ENCODE data around the gene SMYD2. TPM values are rescaled to one million over a fixed set of nuclear protein-coding genes. Genes with fewer than 3 reads are reported as not detected.

Gene SMYD2
- total RNA-seq, 4 donors from 2014 or later = 25.3 to 30.7 (median 27.8) TPM

DNA sequence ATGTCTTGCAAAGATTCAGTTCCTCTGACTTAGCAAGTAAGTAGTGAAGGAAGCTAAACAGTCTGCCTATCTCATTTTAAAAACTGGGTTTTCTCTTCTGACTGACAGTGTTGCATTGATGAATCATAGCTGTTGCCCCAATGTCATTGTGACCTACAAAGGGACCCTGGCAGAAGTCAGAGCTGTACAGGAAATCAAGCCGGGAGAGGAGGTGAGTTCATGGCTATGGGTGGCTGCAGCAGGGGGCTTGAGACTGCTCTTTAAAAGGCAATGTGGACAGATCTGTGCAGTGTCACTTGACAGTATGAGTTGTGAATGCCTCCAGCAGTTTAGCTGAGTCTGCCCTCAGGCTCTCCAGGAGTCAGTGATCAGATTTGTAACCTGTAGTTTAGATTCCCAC is 46.6 kb downstream of the SMYD2 start:
- peaks cover 5% of the 10 kb centered on the region for H3K36me3 ChIP-seq
- WGBS = 58% methylated on average over 1 of the region's 1 CpG
- no peak for DNase-seq (ENCODE audit: low spot score in 2 of 2)
- H3K9me3 ChIP-seq = no peaks in the 10 kb centered on the region
- TF ChIP-seq POLR2AphosphoS5 (IDR thresholded peaks at IDR 0.05) (no peak), EP300 (IDR thresholded peaks at IDR 0.05) (no peak), POLR2A (IDR thresholded peaks at IDR 0.05) (no peak)
- TF ChIP-seq, protein P1, sequence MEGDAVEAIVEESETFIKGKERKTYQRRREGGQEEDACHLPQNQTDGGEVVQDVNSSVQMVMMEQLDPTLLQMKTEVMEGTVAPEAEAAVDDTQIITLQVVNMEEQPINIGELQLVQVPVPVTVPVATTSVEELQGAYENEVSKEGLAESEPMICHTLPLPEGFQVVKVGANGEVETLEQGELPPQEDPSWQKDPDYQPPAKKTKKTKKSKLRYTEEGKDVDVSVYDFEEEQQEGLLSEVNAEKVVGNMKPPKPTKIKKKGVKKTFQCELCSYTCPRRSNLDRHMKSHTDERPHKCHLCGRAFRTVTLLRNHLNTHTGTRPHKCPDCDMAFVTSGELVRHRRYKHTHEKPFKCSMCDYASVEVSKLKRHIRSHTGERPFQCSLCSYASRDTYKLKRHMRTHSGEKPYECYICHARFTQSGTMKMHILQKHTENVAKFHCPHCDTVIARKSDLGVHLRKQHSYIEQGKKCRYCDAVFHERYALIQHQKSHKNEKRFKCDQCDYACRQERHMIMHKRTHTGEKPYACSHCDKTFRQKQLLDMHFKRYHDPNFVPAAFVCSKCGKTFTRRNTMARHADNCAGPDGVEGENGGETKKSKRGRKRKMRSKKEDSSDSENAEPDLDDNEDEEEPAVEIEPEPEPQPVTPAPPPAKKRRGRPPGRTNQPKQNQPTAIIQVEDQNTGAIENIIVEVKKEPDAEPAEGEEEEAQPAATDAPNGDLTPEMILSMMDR (IDR thresholded peaks at IDR 0.05) = no peak
- no peaks in the 10 kb centered on the region for H3K27me3 ChIP-seq
- H3K4me3 ChIP-seq = no peak overlapping the region
- H3K27ac ChIP-seq = no peak overlapping the region
- peaks cover 32% of the 10 kb centered on the region for H3K4me1 ChIP-seq

DNA sequence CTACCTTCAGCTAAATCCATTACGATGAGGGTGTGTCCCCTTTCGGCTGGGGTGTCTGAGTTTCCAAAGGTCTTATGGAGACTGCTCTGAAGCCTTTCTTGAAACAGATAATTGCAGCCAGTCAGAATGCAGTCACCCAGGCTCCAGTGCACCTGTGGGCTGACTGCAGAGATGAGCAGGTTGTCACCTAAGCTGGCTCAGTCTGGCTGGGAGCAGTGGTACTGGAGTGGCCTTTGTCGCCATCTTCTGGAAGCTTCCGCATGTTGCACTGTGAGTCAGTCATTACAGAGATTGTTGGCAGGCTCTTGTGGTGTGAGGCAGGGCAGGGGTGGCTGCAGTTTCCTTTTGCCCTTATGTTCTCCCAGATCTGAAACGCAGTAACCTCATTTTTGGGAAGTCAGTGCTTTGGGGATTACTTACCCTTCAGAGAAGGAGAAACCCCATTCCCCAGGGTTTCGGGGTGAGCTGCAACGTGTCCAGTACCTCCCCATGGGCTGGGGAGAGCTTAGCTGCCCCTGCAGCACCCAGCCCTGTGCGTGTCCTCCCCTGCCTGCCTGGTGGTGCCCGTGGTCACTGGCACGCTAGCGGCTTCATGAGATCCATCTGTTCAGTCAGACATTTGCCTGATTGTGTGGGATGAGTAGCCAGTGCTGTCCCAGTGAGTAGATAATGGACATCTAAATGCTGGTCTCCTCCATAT is 48.0 kb downstream of the SMYD2 start:
- Histone ChIP-seq H3K27me3 (no peaks in the 10 kb centered on the region), H3K4me3 (no peak overlapping the region), H3K9me3 (no peaks in the 10 kb centered on the region), H3K27ac (no peak overlapping the region), H3K4me1 (peaks cover 40% of the 10 kb centered on the region), H3K36me3 (peaks cover 5% of the 10 kb centered on the region)
- 75% methylated on average over 2 of the region's 11 CpGs for WGBS
- peak; percentile 84 to 88 for DNase-seq (ENCODE audit: low spot score in 2 of 2)
- TF ChIP-seq POLR2AphosphoS5 (IDR thresholded peaks at IDR 0.05) (no peak), EP300 (IDR thresholded peaks at IDR 0.05) (no peak)
- TF ChIP-seq, protein P1 (IDR thresholded peaks at IDR 0.05) = peak; percentile 84 to 85

DNA sequence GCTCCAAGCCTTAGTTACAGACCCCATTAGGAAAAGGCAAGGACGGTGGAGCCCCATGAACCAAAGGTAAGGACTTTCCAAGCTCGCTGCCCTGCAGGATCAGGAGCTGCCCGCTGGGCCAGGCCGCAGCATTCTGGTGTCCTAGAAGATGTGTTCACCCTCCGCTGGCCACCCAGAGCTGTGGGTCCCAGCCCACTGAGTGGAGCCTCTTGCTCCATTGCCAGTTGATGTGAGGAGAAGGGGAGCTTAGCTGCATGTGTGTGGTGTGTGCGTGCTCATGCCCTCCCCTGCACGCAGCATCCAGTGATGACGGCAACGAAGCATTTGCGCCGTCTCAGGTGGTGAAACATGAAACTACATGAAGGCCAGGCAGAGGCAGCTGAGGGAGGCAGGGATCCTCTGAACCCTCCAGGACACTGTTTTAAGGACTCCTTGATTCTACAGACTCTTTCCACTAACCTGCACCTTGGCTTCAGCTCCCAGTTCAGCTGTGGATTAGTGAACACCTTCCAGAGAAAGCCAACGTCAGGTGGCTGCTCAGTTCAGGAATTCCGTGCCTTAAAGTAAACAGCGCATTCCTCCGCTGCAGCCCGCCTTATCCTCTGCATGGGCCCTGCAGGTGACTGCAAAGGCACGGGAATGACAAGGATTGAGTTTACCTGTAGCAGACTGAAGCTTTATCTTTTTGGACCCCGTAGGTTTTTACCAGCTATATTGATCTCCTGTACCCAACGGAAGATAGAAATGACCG is 48.7 kb downstream of the SMYD2 start:
- no peak overlapping the region for H3K4me3 ChIP-seq
- peaks cover 5% of the 10 kb centered on the region for H3K36me3 ChIP-seq
- H3K9me3 ChIP-seq = no peaks in the 10 kb centered on the region
- peak overlapping the region; percentile 56 for H3K27ac ChIP-seq
- no peak for DNase-seq (ENCODE audit: low spot score in 2 of 2)
- 59% methylated on average over 16 of the region's 20 CpGs for WGBS
- TF ChIP-seq POLR2AphosphoS5 (IDR thresholded peaks at IDR 0.05) (no peak), EP300 (IDR thresholded peaks at IDR 0.05) (no peak), POLR2A (IDR thresholded peaks at IDR 0.05) (no peak)
- TF ChIP-seq, protein P1 (IDR thresholded peaks at IDR 0.05) = no peak
- no peaks in the 10 kb centered on the region for H3K27me3 ChIP-seq
- peaks cover 40% of the 10 kb centered on the region for H3K4me1 ChIP-seq

DNA sequence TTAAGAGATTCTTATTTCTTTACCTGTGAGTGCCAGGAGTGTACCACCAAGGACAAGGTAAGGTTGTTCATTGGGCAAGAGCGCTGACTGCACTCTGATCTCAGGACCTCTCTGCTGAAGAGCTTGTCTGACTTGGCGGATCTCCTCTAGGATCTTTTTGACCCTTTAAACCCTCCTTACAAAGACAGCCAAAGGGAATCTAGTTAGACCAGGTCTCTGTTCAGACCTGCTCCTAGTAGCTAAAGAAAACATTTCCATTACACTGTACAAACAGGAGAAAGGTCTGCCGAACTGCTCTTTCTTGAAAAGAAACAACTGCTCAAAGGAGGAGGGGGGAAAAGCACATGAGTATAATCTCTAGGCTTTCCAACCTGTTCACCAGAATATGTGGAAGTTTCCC is 49.3 kb downstream of the SMYD2 start:
- 58% methylated on average over 3 of the region's 3 CpGs for WGBS
- peak overlapping the region; percentile 56 for H3K27ac ChIP-seq
- H3K27me3 ChIP-seq = no peaks in the 10 kb centered on the region
- TF ChIP-seq, protein P1 (IDR thresholded peaks at IDR 0.05) = no peak
- TF ChIP-seq EP300 (IDR thresholded peaks at IDR 0.05) (no peak), POLR2AphosphoS5 (IDR thresholded peaks at IDR 0.05) (no peak), POLR2A (IDR thresholded peaks at IDR 0.05) (no peak)
- peaks cover 40% of the 10 kb centered on the region for H3K4me1 ChIP-seq
- no peaks in the 10 kb centered on the region for H3K9me3 ChIP-seq
- DNase-seq (ENCODE audit: low spot score in 2 of 2) = no peak
- H3K4me3 ChIP-seq = no peak overlapping the region
- H3K36me3 ChIP-seq = peaks cover 5% of the 10 kb centered on the region

DNA sequence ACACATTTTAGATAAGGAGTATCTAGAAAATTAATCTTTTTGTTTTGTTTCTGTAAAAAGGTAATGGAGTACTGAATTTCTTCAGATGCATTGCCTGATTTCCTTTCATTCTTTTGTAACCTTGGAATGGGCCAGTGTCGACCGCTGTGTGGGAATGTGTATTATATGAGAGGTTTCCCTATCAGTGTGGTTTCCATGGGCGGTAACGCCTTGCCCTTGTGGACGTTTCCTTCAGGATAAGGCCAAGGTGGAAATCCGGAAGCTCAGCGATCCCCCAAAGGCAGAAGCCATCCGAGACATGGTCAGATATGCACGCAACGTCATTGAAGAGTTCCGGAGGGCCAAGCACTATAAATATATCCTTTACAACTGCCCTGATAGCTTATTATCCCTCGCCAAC is 49.8 kb downstream of the SMYD2 start:
- H3K27ac ChIP-seq = peak overlapping the region; percentile 56
- TF ChIP-seq EP300 (IDR thresholded peaks at IDR 0.05) (no peak), POLR2AphosphoS5 (IDR thresholded peaks at IDR 0.05) (no peak), POLR2A (IDR thresholded peaks at IDR 0.05) (no peak)
- TF ChIP-seq, protein P1 (IDR thresholded peaks at IDR 0.05) = no peak
- 70% methylated on average over 12 of the region's 12 CpGs for WGBS

More for the DNA sequence above, 49.8 kb downstream of the SMYD2 start:
- no peak for DNase-seq (ENCODE audit: low spot score in 2 of 2)
- no peaks in the 10 kb centered on the region for H3K27me3 ChIP-seq
- H3K4me3 ChIP-seq = no peak overlapping the region
- peaks cover 5% of the 10 kb centered on the region for H3K36me3 ChIP-seq
- H3K9me3 ChIP-seq = no peaks in the 10 kb centered on the region
- H3K4me1 ChIP-seq = peaks cover 40% of the 10 kb centered on the region
